Subcutaneous adipose tissue (tissue), 4 donors: Measurements from ENCODE around the gene OR2F2. TPM values are rescaled to one million over a fixed set of nuclear protein-coding genes. Genes with fewer than 3 reads are reported as not detected.

Source experiments
- total RNA-seq, 4 donors: library from RNA; depleted of rRNA; stranded (reverse); fragments of >200 nt; gene quantifications; one replicate each; pipeline ENCODE4 v1.1.0, GENCODE V29; 2016
- TF ChIP-seq, protein P1 (sequence below): fragments of 450-650 bp; IDR thresholded peaks from one replicate; pipeline ENCODE4 v1.5.1; 2016; ENCODE audit warnings: low read depth, mild to moderate bottlenecking, control low read depth, antibody characterized with exemption, moderate library complexity

The OR2F2 gene
- total RNA-seq, 4 donors from 2014 or later: not detected

DNA sequence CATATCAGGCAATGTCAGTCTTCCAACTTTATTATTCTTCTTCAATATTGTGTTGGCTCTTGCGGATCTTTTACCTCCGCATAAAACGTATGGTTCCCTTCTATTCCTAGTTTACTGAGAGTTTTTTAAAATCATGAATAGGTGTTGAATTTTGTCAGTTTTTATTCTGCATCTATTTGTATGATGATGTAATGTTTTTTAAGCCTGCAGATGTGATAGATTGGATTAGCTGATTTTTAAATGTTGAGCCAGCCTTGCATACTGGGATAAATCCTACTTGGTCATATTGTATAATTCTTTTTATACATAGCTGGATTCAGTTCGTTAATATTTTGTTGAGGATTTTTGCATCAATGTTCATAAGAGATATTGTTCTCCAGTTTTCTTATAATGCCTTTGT, 10.4 kb downstream of the OR2F2 start:
- TF ChIP-seq, protein P1, sequence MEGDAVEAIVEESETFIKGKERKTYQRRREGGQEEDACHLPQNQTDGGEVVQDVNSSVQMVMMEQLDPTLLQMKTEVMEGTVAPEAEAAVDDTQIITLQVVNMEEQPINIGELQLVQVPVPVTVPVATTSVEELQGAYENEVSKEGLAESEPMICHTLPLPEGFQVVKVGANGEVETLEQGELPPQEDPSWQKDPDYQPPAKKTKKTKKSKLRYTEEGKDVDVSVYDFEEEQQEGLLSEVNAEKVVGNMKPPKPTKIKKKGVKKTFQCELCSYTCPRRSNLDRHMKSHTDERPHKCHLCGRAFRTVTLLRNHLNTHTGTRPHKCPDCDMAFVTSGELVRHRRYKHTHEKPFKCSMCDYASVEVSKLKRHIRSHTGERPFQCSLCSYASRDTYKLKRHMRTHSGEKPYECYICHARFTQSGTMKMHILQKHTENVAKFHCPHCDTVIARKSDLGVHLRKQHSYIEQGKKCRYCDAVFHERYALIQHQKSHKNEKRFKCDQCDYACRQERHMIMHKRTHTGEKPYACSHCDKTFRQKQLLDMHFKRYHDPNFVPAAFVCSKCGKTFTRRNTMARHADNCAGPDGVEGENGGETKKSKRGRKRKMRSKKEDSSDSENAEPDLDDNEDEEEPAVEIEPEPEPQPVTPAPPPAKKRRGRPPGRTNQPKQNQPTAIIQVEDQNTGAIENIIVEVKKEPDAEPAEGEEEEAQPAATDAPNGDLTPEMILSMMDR: no peak

DNA sequence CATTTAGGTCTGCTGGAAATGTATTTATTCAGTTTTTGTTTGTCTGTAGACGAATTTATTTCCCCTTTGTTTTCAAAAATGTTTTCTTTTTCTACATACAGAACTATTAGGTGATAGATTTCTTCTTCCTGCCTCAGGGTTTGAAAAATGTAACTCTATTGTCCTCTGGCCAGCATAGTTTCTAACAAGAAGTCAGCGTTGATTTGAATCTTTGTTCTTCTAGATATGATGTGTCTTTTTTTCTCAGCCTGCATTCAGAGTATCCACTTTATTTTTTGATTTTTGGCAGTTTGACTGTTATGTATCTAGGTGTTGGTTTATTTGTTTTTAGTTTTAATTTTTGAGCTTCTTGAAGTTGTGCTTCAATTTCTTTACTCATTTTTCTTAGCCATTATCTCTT, 12.1 kb downstream of the OR2F2 start:
- TF ChIP-seq, protein P1: no peak

DNA sequence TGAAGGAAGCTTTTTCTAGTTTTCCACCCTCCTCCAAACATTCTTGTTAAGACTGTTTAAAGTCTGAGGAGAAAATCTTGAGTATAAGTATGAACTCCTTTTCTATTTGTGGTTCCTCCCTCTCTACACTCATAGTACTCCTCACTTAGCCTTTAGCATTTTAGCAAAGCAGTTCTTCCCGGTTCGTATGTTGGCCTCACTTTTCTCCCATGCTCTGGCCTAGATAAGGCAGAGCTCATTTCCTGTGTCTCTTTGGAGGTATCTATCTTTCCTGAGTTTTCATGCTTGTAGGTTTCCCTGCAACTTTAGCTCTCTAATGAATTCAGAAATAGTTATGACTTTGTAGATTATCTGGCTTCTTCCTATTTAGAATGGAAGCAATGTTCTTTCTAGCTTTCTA, 13.7 kb downstream of the OR2F2 start:
- TF ChIP-seq, protein P1: no peak

DNA sequence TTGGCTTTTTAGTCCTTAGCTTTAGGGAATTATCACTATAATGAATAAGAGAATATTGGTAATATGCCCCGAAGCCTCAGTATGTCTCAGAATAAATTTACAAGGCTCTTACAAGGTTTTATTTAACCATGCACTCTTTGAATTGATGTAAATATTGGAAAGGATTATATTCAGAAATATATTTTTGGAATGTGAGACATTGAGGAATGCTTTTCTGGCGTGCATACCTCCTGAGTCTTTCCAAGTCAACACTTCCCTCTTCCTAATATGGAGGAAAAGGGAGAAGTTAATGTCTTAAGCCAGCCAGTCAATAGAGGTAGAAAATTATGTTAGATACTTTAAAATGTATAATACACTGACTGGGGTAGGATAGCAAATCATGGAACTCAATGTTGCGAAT, 18.4 kb downstream of the OR2F2 start:
- TF ChIP-seq, protein P1: no peak

DNA sequence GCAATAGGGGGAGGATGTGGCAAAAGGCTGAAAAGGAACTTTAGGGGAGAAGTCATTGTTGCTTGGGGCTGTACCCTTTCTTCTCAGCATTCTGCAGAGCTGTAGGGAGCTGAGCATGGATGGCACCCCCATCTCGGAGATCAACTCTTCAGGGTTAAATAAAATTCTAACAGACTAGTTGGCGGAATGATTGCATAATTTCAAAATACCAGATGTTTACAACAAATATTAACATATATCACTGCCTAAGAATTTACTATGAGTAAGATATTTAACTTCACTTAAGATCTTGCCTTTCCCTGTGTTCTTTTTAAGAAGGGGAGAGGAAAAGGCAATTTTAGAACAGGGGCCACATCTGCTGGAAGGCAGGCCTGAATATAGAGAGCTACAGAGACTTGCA, 19.1 kb downstream of the OR2F2 start:
- TF ChIP-seq, protein P1: no peak

DNA sequence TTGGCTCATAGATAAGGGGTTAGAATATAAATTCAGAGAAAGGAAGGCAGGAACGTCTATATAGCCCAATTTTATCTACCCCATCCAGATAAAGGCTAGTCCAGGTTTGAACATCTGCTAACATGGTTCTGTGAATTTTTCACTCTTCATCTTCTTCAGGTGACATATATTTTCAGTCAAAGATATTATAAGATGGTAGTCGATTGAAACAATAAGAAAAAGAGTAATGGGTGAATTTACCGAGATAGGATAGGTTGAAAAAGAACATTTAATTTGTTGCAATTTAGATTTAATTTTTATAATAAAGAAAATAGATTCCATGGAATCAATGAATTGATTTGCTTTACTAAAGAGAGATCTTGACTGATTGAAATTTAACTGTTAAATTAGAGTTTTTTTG, 19.5 kb downstream of the OR2F2 start, which contains the start of gene OR2F1:
Gene OR2F1 (plus strand): TSS at position 301 of the 400 bp plus-strand sequence. CDS start 5,127 bp downstream, outside the sequence.
- TF ChIP-seq, protein P1: no peak

DNA sequence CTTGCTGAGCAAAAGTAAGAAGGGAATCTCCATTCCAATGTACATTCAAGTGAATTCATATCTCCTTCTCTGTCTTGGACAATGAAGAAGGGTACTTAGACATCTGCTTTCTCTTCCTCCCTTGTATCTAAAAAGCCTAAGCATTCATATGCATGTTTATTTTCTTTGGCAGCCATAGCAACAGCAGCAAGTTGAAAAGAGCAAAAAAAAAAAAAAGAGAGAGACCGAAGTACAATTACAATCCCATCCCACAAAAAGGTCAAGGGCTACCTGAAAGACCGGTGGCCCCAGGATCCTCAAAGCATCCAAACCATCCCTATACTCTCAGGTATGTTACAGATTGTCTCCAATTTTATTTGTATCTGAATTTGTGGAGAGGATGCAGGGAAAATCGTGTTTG, 23.7 kb downstream of the OR2F2 start:
- TF ChIP-seq, protein P1: no peak
